A549 (cell line): ENCODE data around the gene CDK14. TPM values are rescaled to one million over a fixed set of nuclear protein-coding genes. Genes with fewer than 3 reads are reported as not detected.

Source experiments
- ATAC-seq, 2 experiments: fragments of 200-7000 bp in 1 of 2; fragments of >200 bp in 1 of 2; cut with Nextera tagmentation in 1 of 2; cut with Tn5 transposase in 1 of 2; 3 replicates each; pipeline versions ENCODE4 v1.8.0 to v1.9.1; 2018 to 2020; ENCODE audit warnings: mild to moderate bottlenecking in 1 of 2, moderate library complexity in 1 of 2
- CTCF ChIA-PET: fragments of 300-600 bp; sonication (Branson Sonifier 250); formaldehyde crosslinking; extraction: SDS; loops from one replicate; lab custom pipeline; 2021; ENCODE audit warnings: antibody characterized with exemption, inconsistent platforms; lab: Yijun Ruan, JAX
- POLR2A ChIA-PET: fragments of 350-600 bp; formaldehyde crosslinking; extraction: SDS; loops from one replicate; lab custom pipeline; 2021; ENCODE audit warnings: antibody characterized with exemption, inconsistent platforms; lab: Yijun Ruan, JAX
- DNase-seq, 2 experiments: peaks; one replicate each; pipeline versions ENCODE4 v3.0.0 to v3.0.0-alpha.2; 2011 to 2016; ENCODE audit warnings: low read depth in 1 of 2, low spot score in 1 of 2
- FAIRE-seq: peaks from 2 replicates; lab custom pipeline; 2011; peaks lifted over from hg19 to GRCh38; lab: Jason Lieb, UNC
- H3K27ac ChIP-seq, 2 experiments: fragments of >200 bp; sonication (Bioruptor Twin); formaldehyde crosslinking; 3 replicates each; pipeline ENCODE4 v1.5.1; 2016 to 2017
- H3K4me1 ChIP-seq: fragments of >200 bp; sonication (Bioruptor Twin); formaldehyde crosslinking; 3 replicates; pipeline ENCODE4 v1.6.1; 2016
- H3K4me2 ChIP-seq: fragments of >200 bp; sonication (Bioruptor Twin); formaldehyde crosslinking; 3 replicates; pipeline ENCODE4 v1.6.1; 2016
- H3K4me3 ChIP-seq: fragments of >200 bp; sonication (Bioruptor Twin); formaldehyde crosslinking; 3 replicates; pipeline ENCODE4 v1.5.1; 2016
- H3K9me3 ChIP-seq: fragments of >200 bp; sonication (Bioruptor Twin); formaldehyde crosslinking; 3 replicates; pipeline ENCODE4 v1.6.1; 2016
- BCL3 ChIP-seq: fragments of >200 bp; sonication (Bioruptor Twin); formaldehyde crosslinking; IDR thresholded peaks from 3 replicates; pipeline ENCODE4 v1.6.1; 2016
- CEBPB ChIP-seq, 2 experiments: fragments of >200 bp in 1 of 2; sonication (Bioruptor Twin) in 1 of 2; formaldehyde crosslinking in 1 of 2; IDR thresholded peaks; 2 replicates each; pipeline ENCODE4 v1.6.1; 2012 to 2016
- EHMT2 ChIP-seq: fragments of 200-600 bp; sonication (generic); IDR thresholded peaks from 2 replicates; pipeline ENCODE4 v1.6.1; 2016; ENCODE audit warnings: antibody characterized with exemption, low read depth, mild to moderate bottlenecking, moderate library complexity
- FOSL2 ChIP-seq, 2 experiments: fragments of 450-650 bp in 1 of 2; fragments of >200 bp in 1 of 2; sonication (Bioruptor Twin) in 1 of 2; formaldehyde crosslinking; IDR thresholded peaks; 2 replicates each; pipeline versions ENCODE4 v1.5.0 to v1.6.1; 2016 to 2020; ENCODE audit warnings: mild to moderate bottlenecking in 1 of 2, moderate library complexity in 1 of 2
- GATA3 ChIP-seq: IDR thresholded peaks from 2 replicates; pipeline ENCODE4 v1.6.1; 2012; ENCODE audit warnings: borderline replicate concordance
- HEYL ChIP-seq: fragments of 250-450 bp; sonication (Bioruptor Pico); IDR thresholded peaks from 2 replicates; pipeline ENCODE4 v1.8.0; 2021; ENCODE audit warnings: mild to moderate bottlenecking, moderate library complexity
- JUNB ChIP-seq: fragments of >200 bp; sonication (Bioruptor Twin); formaldehyde crosslinking; IDR thresholded peaks from 2 replicates; pipeline ENCODE4 v1.6.1; 2016
- KDM5A ChIP-seq: fragments of 200-600 bp; sonication (generic); IDR thresholded peaks from 2 replicates; pipeline ENCODE4 v1.6.1; 2016; ENCODE audit warnings: antibody characterized with exemption, mild to moderate bottlenecking
- MAFK ChIP-seq: fragments of 450-650 bp; IDR thresholded peaks from 2 replicates; pipeline ENCODE4 v1.6.1; 2014; ENCODE audit not compliant: partially characterized antibody
- MAX ChIP-seq: IDR thresholded peaks from 2 replicates; pipeline ENCODE4 v1.6.1; 2012
- MYC ChIP-seq: IDR thresholded peaks from 2 replicates; pipeline ENCODE4 v1.6.1; 2012; ENCODE audit warnings: mild to moderate bottlenecking, inconsistent platforms, low read length, improper control_type of control experiment, borderline replicate concordance
- NFE2L2 ChIP-seq: fragments of 150-350 bp; conservative IDR thresholded peaks from 2 replicates; pipeline ENCODE4 v1.6.1; 2014; ENCODE audit warnings: low read length
- NPAS2 ChIP-seq: fragments of 250-450 bp; sonication (Bioruptor Pico); IDR thresholded peaks from 2 replicates; pipeline ENCODE4 v1.8.0; 2022; ENCODE audit warnings: mild to moderate bottlenecking, moderate library complexity, borderline replicate concordance
- PBX3 ChIP-seq: IDR thresholded peaks from 2 replicates; pipeline ENCODE4 v1.6.1; 2012
- RAD21 ChIP-seq, 2 experiments: fragments of >200 bp in 1 of 2; sonication (Bioruptor Twin) in 1 of 2; formaldehyde crosslinking in 1 of 2; IDR thresholded peaks in 1 of 2; conservative IDR thresholded peaks in 1 of 2; 2 replicates in 1 of 2; 3 replicates in 1 of 2; pipeline ENCODE4 v1.6.1; 2012 to 2018; ENCODE audit warnings: inconsistent platforms in 1 of 2
- RARB ChIP-seq: fragments of 250-450 bp; sonication (Bioruptor Pico); IDR thresholded peaks from 2 replicates; pipeline ENCODE4 v1.8.0; 2021; ENCODE audit warnings: mild to moderate bottlenecking, moderate library complexity
- RCOR1 ChIP-seq: fragments of 150-350 bp; IDR thresholded peaks from 2 replicates; pipeline ENCODE4 v1.6.1; 2014; ENCODE audit warnings: antibody characterized with exemption, low read length, low read depth
- RNF2 ChIP-seq: fragments of 200-600 bp; sonication (generic); IDR thresholded peaks from 2 replicates; pipeline ENCODE4 v1.6.1; 2016; ENCODE audit warnings: low read depth, mild to moderate bottlenecking, antibody characterized with exemption, moderate library complexity, borderline replicate concordance
- SREBF2 ChIP-seq: fragments of 450-650 bp; IDR thresholded peaks from 2 replicates; pipeline ENCODE4 v1.6.1; 2014; ENCODE audit warnings: mild to moderate bottlenecking, moderate library complexity
- WGBS: methylation state at CpG from one replicate; pipeline ENCODE4 v1.1.6; 2017; ENCODE audit errors: missing lambda C conversion rate; 5-methylcytosine and 5-hydroxymethylcytosine counted together
- polyA plus RNA-seq, 4 experiments: library from polyadenylated mRNA; depleted of rRNA in 3 of 4; stranded (reverse); fragments of >200 nt; fragmentation: RNase III in 1 of 4; extraction: RNeasy Plus Mini Kit Qiagen cat#74134 plus additional on column Dnase treatment in 1 of 4; gene quantifications; 2 replicates in 3 of 4; 3 replicates in 1 of 4; pipeline ENCODE4 v1.2.3, GENCODE V29; 2011 to 2017

CDK14 gene
- polyA plus RNA-seq, 2 of the 4 experiments (the other 2 are of a cell fraction) = 0.21 to 0.23 TPM

- no peak overlapping the region for H3K27ac ChIP-seq
- no peak for ATAC-seq
- WGBS = 14% methylated on average over 5 of the region's 5 CpGs
- ChIA-PET CTCF (interaction anchor here (1.2 kb wide), 1 partner anchor 13 kb away, joined by 3 read pairs; no protein-coding TSS in a partner anchor), POLR2A (no interaction called here)
- TF ChIP-seq HEYL = no peak
- TF ChIP-seq PBX3 = no peak
- TF ChIP-seq RCOR1 = no peak
- TF ChIP-seq, all 56 proteins: peak for 0
- no peak overlapping the region for H3K4me3 ChIP-seq
- no peak overlapping the region for H3K4me2 ChIP-seq
- DNase-seq (no peak), FAIRE-seq (no peak)
- H3K9me3 ChIP-seq = no peaks in the 10 kb centered on the region
- no peaks in the 10 kb centered on the region for H3K4me1 ChIP-seq
These were observed 349.1 kb downstream of the CDK14 start for GRCh38 chr7:90945104-90945787.

- TF ChIP-seq MYC (no peak), GATA3 (no peak), BCL3 (no peak), EHMT2 (no peak), RNF2 (no peak), NFE2L2 (no peak), MAFK (no peak), CEBPB (IDR thresholded peaks at IDR 0.05) (no peak), KDM5A (no peak), SREBF2 (no peak), FOSL2 (IDR thresholded peaks at IDR 0.05) (no peak), FOSL2 (CRISPR knock-in tag; IDR thresholded peaks at IDR 0.05) (no peak), RARB (CRISPR knock-in tag) (no peak), NPAS2 (CRISPR knock-in tag) (no peak), RAD21 (conservative IDR thresholded peaks at IDR 0.05 in 1 of 2, IDR thresholded peaks at IDR 0.05 in 1 of 2) (no peak)
- CTCF ChIA-PET = no interaction called here
- WGBS = 26% methylated on average over 10 of the region's 10 CpGs
- H3K9me3 ChIP-seq = no peaks in the 10 kb centered on the region
- no peak overlapping the region for H3K27ac ChIP-seq
- ATAC-seq = no peak
- H3K4me1 ChIP-seq = no peaks in the 10 kb centered on the region
- POLR2A ChIA-PET = no interaction called here
- H3K4me2 ChIP-seq = no peak overlapping the region
- no peak for DNase-seq
- no peak for FAIRE-seq
- H3K4me3 ChIP-seq = no peak overlapping the region
These were observed 350.8 kb downstream of the CDK14 start for GRCh38 chr7:90946730-90947501.

- ATAC-seq = no peak
- Histone ChIP-seq H3K4me3 (no peak overlapping the region), H3K9me3 (no peaks in the 10 kb centered on the region)
- POLR2A ChIA-PET = no interaction called here
- DNase-seq = no peak
- TF ChIP-seq HEYL = no peak
- TF ChIP-seq MAX = no peak
- TF ChIP-seq JUNB = no peak
- TF ChIP-seq, all 56 proteins: peak for 0
- CTCF ChIA-PET = no interaction called here
- Histone ChIP-seq H3K4me2 (no peak overlapping the region), H3K4me1 (no peaks in the 10 kb centered on the region), H3K27ac (no peak overlapping the region)
- FAIRE-seq = peak; percentile 36
These were observed 352.0 kb downstream of the CDK14 start for GRCh38 chr7:90948085-90948484.
